HL-60/S4 treated with phorbol 12-myristate 13-acetate at 8.2 ng/mL for 4 days and 3 days (cell line): Measurements from ENCODE around the gene KCNJ10.
"Not testable (repeated sequence)": the region's sequence is repeated elsewhere in the genome, so short reads cannot be mapped to it uniquely, and the experiment has no call there.

Experiments used
- in situ Hi-C: fragments of 300-500 bp; cut with MboI; formaldehyde crosslinking; loops from 2 replicates; pipeline ENCODE4 v1.15.0; 2022; ENCODE audit warnings: low sequenced_read_pairs

The KCNJ10 gene

GRCh38 chr1:160062230-160062532 is 7.8 kb downstream of the KCNJ10 start:
- in situ Hi-C loops, result no loop called here

GRCh38 chr1:160061369-160062229 is 8.4 kb downstream of the KCNJ10 start:
- in situ Hi-C loops, result no loop called here

- in situ Hi-C loops, result no loop called here
These were observed 11.9 kb downstream of the KCNJ10 start for GRCh38 chr1:160058087-160058486.

- in situ Hi-C loops, result no loop called here
These were observed 13.3 kb downstream of the KCNJ10 start for GRCh38 chr1:160056648-160057169.

GRCh38 chr1:160053548-160054365 is 16.2 kb downstream of the KCNJ10 start:
- in situ Hi-C loops, result no loop called here

GRCh38 chr1:160052936-160053335 is 17.0 kb downstream of the KCNJ10 start:
- in situ Hi-C loops, result no loop called here

GRCh38 chr1:160050619-160051018 is 19.3 kb downstream of the KCNJ10 start:
- in situ Hi-C loops, result no loop called here

GRCh38 chr1:160050182-160050581 is 19.8 kb downstream of the KCNJ10 start:
- in situ Hi-C loops, result not testable (repeated sequence)

GRCh38 chr1:160049101-160049500 is 20.9 kb downstream of the KCNJ10 start:
- in situ Hi-C loops, result no loop called here

GRCh38 chr1:160048335-160048734 is 21.6 kb downstream of the KCNJ10 start:
- in situ Hi-C loops, result no loop called here

- in situ Hi-C loops, result no loop called here
These were observed 22.6 kb downstream of the KCNJ10 start for GRCh38 chr1:160047111-160047991.

- in situ Hi-C loops, result no loop called here
These were observed 23.4 kb downstream of the KCNJ10 start for GRCh38 chr1:160046494-160047110.

- in situ Hi-C loops, result no loop called here
These were observed 24.3 kb downstream of the KCNJ10 start for GRCh38 chr1:160045653-160046052.

- in situ Hi-C loops, result no loop called here
These were observed 26.4 kb downstream of the KCNJ10 start for GRCh38 chr1:160043543-160043942.

GRCh38 chr1:160040476-160040875 is 29.5 kb downstream of the KCNJ10 start:
- in situ Hi-C loops, result no loop called here

GRCh38 chr1:160032165-160032820 is 37.7 kb downstream of the KCNJ10 start:
- in situ Hi-C loops, result no loop called here

- in situ Hi-C loops, result no loop called here
These were observed 38.4 kb downstream of the KCNJ10 start, which contains the start of gene PIGM for GRCh38 chr1:160031365-160032164. TSS of gene PIGM (minus strand) at chr1:160031990. CDS start at chr1:160031739, 251 bp downstream.

- in situ Hi-C loops, result no loop called here
These were observed 39.1 kb downstream of the KCNJ10 start for GRCh38 chr1:160030657-160031364.
